ENCODE measurements around the gene RPP25. TPM values are rescaled to one million over a fixed set of nuclear protein-coding genes. Genes with fewer than 3 reads are reported as not detected.

The RPP25 gene
- total and polyA plus RNA-seq, 2 of the 13 experiments (the other 11 are each of a cell fraction or from before 2014, with no cell fraction given), result 0.05 to 0.11 TPM

GRCh38 chr15:74950078-74950908 lies 6.3 kb downstream of the RPP25 start (continued):
- TF ChIP-seq ARID4A (CRISPR knock-in tag; IDR thresholded peaks at IDR 0.05; ENCODE audit: borderline replicate concordance) (0 out of 2 replicates have a peak, but pooled peaks have one; percentile 19), NKX3-1 (CRISPR knock-in tag; IDR thresholded peaks at IDR 0.05) (no peak), SNAPC2 (CRISPR knock-in tag; IDR thresholded peaks at IDR 0.05) (no peak), IRF9 (CRISPR knock-in tag; IDR thresholded peaks at IDR 0.05; ENCODE audit: borderline replicate concordance) (no peak), LCORL (IDR thresholded peaks at IDR 0.05) (no peak), LCORL (CRISPR knock-in tag; IDR thresholded peaks at IDR 0.05) (no peak), PLRG1 (conservative IDR thresholded peaks at IDR 0.05) (no peak), MAF1 (CRISPR knock-in tag; IDR thresholded peaks at IDR 0.05; ENCODE audit: borderline replicate concordance) (no peak), RAD21 (CRISPR knock-in tag; IDR thresholded peaks at IDR 0.05) (peak; percentile 80), XBP1 (CRISPR knock-in tag; IDR thresholded peaks at IDR 0.05) (no peak), KLF12 (CRISPR knock-in tag; IDR thresholded peaks at IDR 0.05; ENCODE audit: borderline replicate concordance) (no peak), TAF15 (IDR thresholded peaks at IDR 0.05; ENCODE audit: low read depth, low read length, poor library complexity, severe bottlenecking) (no peak), CENPT (CRISPR knock-in tag; IDR thresholded peaks at IDR 0.05; ENCODE audit: low read depth) (no peak)
- TF ChIP-seq, protein P1, sequence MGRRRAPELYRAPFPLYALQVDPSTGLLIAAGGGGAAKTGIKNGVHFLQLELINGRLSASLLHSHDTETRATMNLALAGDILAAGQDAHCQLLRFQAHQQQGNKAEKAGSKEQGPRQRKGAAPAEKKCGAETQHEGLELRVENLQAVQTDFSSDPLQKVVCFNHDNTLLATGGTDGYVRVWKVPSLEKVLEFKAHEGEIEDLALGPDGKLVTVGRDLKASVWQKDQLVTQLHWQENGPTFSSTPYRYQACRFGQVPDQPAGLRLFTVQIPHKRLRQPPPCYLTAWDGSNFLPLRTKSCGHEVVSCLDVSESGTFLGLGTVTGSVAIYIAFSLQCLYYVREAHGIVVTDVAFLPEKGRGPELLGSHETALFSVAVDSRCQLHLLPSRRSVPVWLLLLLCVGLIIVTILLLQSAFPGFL (CRISPR knock-in tag; IDR thresholded peaks at IDR 0.05), result no peak

Data from HepG2 (cell line).